22Rv1 (cell line): Measurements from ENCODE around the gene EHMT2.

Experiments used
- ZFX ChIP-seq: fragments of 450-650 bp; IDR thresholded peaks from 2 replicates; pipeline ENCODE4 v1.6.1; 2017; ENCODE audit warnings: antibody characterized with exemption, borderline replicate concordance
- TF ChIP-seq, protein P1 (sequence below): fragments of 450-650 bp; IDR thresholded peaks from 2 replicates; pipeline ENCODE4 v1.5.1; 2017; ENCODE audit warnings: mild to moderate bottlenecking

- TF ChIP-seq, protein P1, sequence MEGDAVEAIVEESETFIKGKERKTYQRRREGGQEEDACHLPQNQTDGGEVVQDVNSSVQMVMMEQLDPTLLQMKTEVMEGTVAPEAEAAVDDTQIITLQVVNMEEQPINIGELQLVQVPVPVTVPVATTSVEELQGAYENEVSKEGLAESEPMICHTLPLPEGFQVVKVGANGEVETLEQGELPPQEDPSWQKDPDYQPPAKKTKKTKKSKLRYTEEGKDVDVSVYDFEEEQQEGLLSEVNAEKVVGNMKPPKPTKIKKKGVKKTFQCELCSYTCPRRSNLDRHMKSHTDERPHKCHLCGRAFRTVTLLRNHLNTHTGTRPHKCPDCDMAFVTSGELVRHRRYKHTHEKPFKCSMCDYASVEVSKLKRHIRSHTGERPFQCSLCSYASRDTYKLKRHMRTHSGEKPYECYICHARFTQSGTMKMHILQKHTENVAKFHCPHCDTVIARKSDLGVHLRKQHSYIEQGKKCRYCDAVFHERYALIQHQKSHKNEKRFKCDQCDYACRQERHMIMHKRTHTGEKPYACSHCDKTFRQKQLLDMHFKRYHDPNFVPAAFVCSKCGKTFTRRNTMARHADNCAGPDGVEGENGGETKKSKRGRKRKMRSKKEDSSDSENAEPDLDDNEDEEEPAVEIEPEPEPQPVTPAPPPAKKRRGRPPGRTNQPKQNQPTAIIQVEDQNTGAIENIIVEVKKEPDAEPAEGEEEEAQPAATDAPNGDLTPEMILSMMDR, result no peak
- no peak for TF ChIP-seq ZFX
Observed at GRCh38 chr6:31903957-31904356, 6.5 kb upstream of the EHMT2 start.
